AG10803 (cell line): ENCODE measurements around the gene ATP5PD.
"Not testable (repeated sequence)": the region's sequence is repeated elsewhere in the genome, so short reads cannot be mapped to it uniquely, and the experiment has no call there.

Source experiments
- DNase-seq: peaks from one replicate; pipeline ENCODE4 v3.0.0; 2010; ENCODE audit warnings: low read depth
- H3K4me3 ChIP-seq: 2 replicates; pipeline ENCODE4 v1.5.1; 2011; ENCODE audit warnings: mild to moderate bottlenecking, low read length, control low read depth
- CTCF ChIP-seq: conservative IDR thresholded peaks from 2 replicates; pipeline ENCODE4 v1.5.1; 2011; ENCODE audit warnings: mild to moderate bottlenecking, low read length, control low read depth, inconsistent platforms

ATP5PD gene

GRCh38 chr17:75074532-75074931 lies 27.8 kb upstream of the ATP5PD start:
- TF ChIP-seq CTCF, result no peak
- no peak for DNase-seq

GRCh38 chr17:75073618-75074047 lies 26.9 kb upstream of the ATP5PD start:
- DNase-seq, result peak; percentile 90
- H3K4me3 ChIP-seq, result no peak overlapping the region
- TF ChIP-seq CTCF, result no peak

More at GRCh38 chr17:75074532-75074931, 27.8 kb upstream of the ATP5PD start:
- H3K4me3 ChIP-seq, result no peak overlapping the region

- not testable (repeated sequence) for DNase-seq, H3K4me3 ChIP-seq
Observed at GRCh38 chr17:75072909-75073308, 26.1 kb upstream of the ATP5PD start.

- not testable (repeated sequence) for DNase-seq, H3K4me3 ChIP-seq
Observed at GRCh38 chr17:75071478-75072271, 24.9 kb upstream of the ATP5PD start.

GRCh38 chr17:75069783-75070182 lies 23.0 kb upstream of the ATP5PD start:
- peak; percentile 55 for TF ChIP-seq CTCF

GRCh38 chr17:75068750-75069149 lies 22.0 kb upstream of the ATP5PD start:
- DNase-seq, result no peak
- TF ChIP-seq CTCF, result no peak
- no peak overlapping the region for H3K4me3 ChIP-seq

More at GRCh38 chr17:75069783-75070182, 23.0 kb upstream of the ATP5PD start:
- H3K4me3 ChIP-seq, result no peak overlapping the region
- DNase-seq, result peak; percentile 33

GRCh38 chr17:75067856-75068255 lies 21.1 kb upstream of the ATP5PD start:
- no peak for DNase-seq
- TF ChIP-seq CTCF, result no peak
- no peak overlapping the region for H3K4me3 ChIP-seq

GRCh38 chr17:75065562-75066151 lies 18.9 kb upstream of the ATP5PD start:
- peak; percentile 58 for DNase-seq
- no peak overlapping the region for H3K4me3 ChIP-seq
- no peak for TF ChIP-seq CTCF
